ENCODE results near the gene TMEM176A. TPM values are rescaled to one million over a fixed set of nuclear protein-coding genes. Genes with fewer than 3 reads are reported as not detected.

Gene TMEM176A
- total and polyA plus RNA-seq, 5 donors from 2014 or later = 0.24 TPM; not detected in 3

DNA sequence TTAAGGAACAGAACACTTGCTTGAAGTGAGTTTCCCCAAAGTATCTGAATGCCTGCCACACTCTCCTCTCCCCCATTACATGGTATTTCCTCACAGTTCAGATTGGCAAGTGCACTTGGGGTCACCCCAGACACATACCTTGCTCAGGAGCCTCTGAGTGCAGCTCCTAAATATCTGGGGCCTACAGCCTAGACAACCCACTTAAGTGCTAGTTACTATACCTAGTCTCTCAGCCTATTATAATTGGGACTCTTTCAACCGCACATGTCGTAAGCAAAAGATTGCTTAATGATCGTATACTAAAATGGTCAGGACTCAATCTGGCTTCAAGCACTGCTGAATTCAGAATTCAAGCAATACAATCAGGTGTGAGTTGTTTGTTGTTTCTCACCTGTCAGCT lies 20.3 kb upstream of the TMEM176A start:
- Histone ChIP-seq H3K4me1 (ENCODE audit: control insufficient read depth, insufficient read depth, low read length, poor library complexity, severe bottlenecking) (no peaks in the 10 kb centered on the region), H3K36me3 (ENCODE audit: control insufficient read depth, insufficient read depth, low read length) (no peaks in the 10 kb centered on the region), H3K4me3 (ENCODE audit: low read depth, low read length) (no peak overlapping the region), H3K9me3 (ENCODE audit: control insufficient read depth in 2 of 2, low read length in 2 of 2) (no peaks in the 10 kb centered on the region), H3K27me3 (ENCODE audit: control insufficient read depth, insufficient read depth, low read length) (peaks cover 5% of the 10 kb centered on the region), H3K27ac (ENCODE audit: insufficient read depth, low read length, poor library complexity, severe bottlenecking) (no peak overlapping the region)
- Mint-ChIP-seq H3K4me3 (no peak overlapping the region), H3K4me1 (peaks cover 0 to 4% (median 0%) of the 10 kb centered on the region in 4 donors), H3K9me3 (peaks cover 0 to 2% (median 0%) of the 10 kb centered on the region in 7 donors), H3K27ac (no peak overlapping the region), H3K27me3 (peaks cover 30% of the 10 kb centered on the region), H3K36me3 (no peaks in the 10 kb centered on the region)
- ATAC-seq (ENCODE audit: low read depth in 2 of 2) = no peak
- DNase-seq = no peak

DNA sequence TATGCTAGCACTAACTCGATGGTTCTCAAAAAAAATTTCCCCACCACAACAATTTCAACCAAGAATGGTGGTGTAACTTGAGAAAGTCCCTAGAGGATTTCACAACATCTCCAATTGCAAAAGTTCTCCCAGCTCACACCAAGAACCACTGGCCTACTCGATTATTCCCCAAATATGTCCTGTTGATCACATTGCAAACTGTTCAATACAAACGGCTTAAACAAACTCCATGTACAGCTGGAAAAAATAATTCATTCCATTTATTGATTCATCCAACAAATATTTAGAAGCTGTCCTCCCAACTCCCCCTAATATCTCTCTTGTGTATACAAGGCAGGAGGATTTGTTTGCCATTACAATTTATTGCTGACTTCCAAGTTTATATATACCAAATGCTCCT lies 19.5 kb upstream of the TMEM176A start:
- H3K4me1 Mint-ChIP-seq = peaks cover 0 to 4% (median 2%) of the 10 kb centered on the region in 4 donors
- no peak for ATAC-seq (ENCODE audit: low read depth in 2 of 2)
- Histone ChIP-seq H3K4me1 (ENCODE audit: control insufficient read depth, insufficient read depth, low read length, poor library complexity, severe bottlenecking) (no peaks in the 10 kb centered on the region), H3K27me3 (ENCODE audit: control insufficient read depth, insufficient read depth, low read length) (peaks cover 9% of the 10 kb centered on the region), H3K4me3 (ENCODE audit: low read depth, low read length) (no peak overlapping the region), H3K27ac (ENCODE audit: insufficient read depth, low read length, poor library complexity, severe bottlenecking) (no peak overlapping the region), H3K9me3 (ENCODE audit: control insufficient read depth in 2 of 2, low read length in 2 of 2) (no peaks in the 10 kb centered on the region), H3K36me3 (ENCODE audit: control insufficient read depth, insufficient read depth, low read length) (no peaks in the 10 kb centered on the region)
- H3K36me3 Mint-ChIP-seq = no peaks in the 10 kb centered on the region
- no peak for DNase-seq
- no peak overlapping the region for H3K27ac Mint-ChIP-seq
- H3K4me3 Mint-ChIP-seq = no peak overlapping the region
- peaks cover 38% of the 10 kb centered on the region for H3K27me3 Mint-ChIP-seq
- peaks cover 0 to 2% (median 0%) of the 10 kb centered on the region in 7 donors for H3K9me3 Mint-ChIP-seq

DNA sequence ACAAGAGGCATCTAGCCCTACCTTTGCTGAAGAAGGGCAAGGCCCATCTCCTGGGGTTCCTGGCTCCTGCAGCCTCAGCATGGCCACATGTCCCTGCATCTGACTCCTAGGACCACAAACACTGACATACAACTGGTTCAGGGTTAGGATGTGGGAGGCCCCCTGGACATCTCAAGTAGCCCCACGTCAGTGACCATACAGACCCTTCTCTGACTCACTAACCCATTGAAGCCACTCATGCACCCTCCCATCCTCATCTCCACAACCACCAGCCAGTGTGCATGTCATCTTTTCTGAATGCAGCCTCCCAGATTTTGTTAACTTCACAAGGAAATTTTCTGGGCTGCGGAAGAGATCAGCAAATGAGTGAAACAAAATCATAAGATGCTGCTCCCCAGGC lies 18.6 kb upstream of the TMEM176A start:
- Mint-ChIP-seq H3K4me1 (peaks cover 0 to 4% (median 2%) of the 10 kb centered on the region in 4 donors), H3K4me3 (no peak overlapping the region), H3K9me3 (peaks cover 0 to 2% (median 0%) of the 10 kb centered on the region in 7 donors), H3K36me3 (no peaks in the 10 kb centered on the region), H3K27ac (peak overlapping the region in 1 of 3 donors; percentile 68), H3K27me3 (peaks cover 38% of the 10 kb centered on the region)
- DNase-seq (no peak), ATAC-seq (ENCODE audit: low read depth in 2 of 2) (no peak)
- Histone ChIP-seq H3K27ac (ENCODE audit: insufficient read depth, low read length, poor library complexity, severe bottlenecking) (no peak overlapping the region), H3K4me1 (ENCODE audit: control insufficient read depth, insufficient read depth, low read length, poor library complexity, severe bottlenecking) (no peaks in the 10 kb centered on the region), H3K9me3 (ENCODE audit: control insufficient read depth in 2 of 2, low read length in 2 of 2) (no peaks in the 10 kb centered on the region), H3K27me3 (ENCODE audit: control insufficient read depth, insufficient read depth, low read length) (peaks cover 9% of the 10 kb centered on the region), H3K36me3 (ENCODE audit: control insufficient read depth, insufficient read depth, low read length) (no peaks in the 10 kb centered on the region), H3K4me3 (ENCODE audit: low read depth, low read length) (no peak overlapping the region)

DNA sequence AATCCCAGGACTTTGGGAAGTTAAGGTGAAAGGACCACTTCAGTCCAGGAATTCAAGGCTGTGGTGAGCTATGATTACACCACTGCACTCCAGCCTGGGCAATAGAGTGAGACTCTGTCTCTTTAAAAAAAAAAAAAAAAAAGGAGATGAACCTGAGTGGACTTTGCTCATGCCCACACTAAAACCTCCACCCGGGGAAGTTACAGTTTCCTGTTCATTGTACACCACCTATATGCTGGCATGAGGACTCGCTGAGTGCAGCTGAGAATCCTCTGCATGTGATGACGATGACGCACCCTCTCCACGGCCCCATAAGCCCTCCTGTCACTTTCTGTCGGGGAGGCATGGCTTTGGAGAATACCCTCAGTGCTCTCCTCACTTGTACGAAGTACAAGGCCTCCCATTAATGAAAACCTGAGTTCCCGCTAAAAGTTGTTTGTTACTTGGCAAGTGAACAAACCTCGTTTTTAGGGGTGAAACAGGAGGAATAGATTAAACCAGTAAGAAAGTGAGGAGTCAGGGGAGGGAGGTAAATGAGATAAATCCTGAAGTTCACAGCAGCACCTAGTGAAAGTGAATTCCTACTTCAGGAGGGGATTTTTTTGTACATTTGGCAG lies 16.3 kb upstream of the TMEM176A start:
- Mint-ChIP-seq H3K27ac (no peak overlapping the region), H3K4me3 (no peak overlapping the region), H3K9me3 (no peaks in the 10 kb centered on the region), H3K27me3 (peaks cover 38% of the 10 kb centered on the region), H3K36me3 (no peaks in the 10 kb centered on the region), H3K4me1 (peaks cover 0 to 4% (median 0%) of the 10 kb centered on the region in 4 donors)
- no peak overlapping the region for H3K4me3 ChIP-seq (ENCODE audit: low read depth, low read length)
- H3K27ac ChIP-seq (ENCODE audit: insufficient read depth, low read length, poor library complexity, severe bottlenecking) = no peak overlapping the region
- H3K27me3 ChIP-seq (ENCODE audit: control insufficient read depth, insufficient read depth, low read length) = peaks cover 4% of the 10 kb centered on the region
- H3K36me3 ChIP-seq (ENCODE audit: control insufficient read depth, insufficient read depth, low read length) = no peaks in the 10 kb centered on the region
- ATAC-seq (ENCODE audit: low read depth in 2 of 2) (no peak), DNase-seq (no peak)
- no peaks in the 10 kb centered on the region for H3K9me3 ChIP-seq (ENCODE audit: control insufficient read depth in 2 of 2, low read length in 2 of 2)
- H3K4me1 ChIP-seq (ENCODE audit: control insufficient read depth, insufficient read depth, low read length, poor library complexity, severe bottlenecking) = no peaks in the 10 kb centered on the region

DNA sequence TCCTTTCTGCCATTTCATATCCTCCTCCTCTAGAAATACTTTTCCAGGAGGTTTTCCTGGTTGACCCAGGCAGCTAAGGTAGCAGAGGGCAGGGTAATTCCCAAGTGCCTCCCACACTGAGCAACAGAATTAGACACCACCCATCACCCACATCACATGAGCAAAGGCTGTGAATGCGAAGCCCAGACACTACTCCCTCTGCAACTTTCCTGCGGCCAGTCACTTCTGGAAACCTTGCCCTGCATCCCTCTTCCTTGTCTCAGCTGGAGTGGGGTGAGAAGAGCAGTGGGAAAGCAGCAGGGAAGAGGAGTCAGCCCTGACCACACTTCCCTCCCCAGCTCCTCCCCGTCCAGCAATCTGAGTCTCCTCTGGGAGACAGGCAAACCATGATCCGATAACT lies 15.6 kb upstream of the TMEM176A start:
- no peaks in the 10 kb centered on the region for H3K36me3 ChIP-seq (ENCODE audit: control insufficient read depth, insufficient read depth, low read length)
- no peak overlapping the region for H3K27ac Mint-ChIP-seq
- peaks cover 0 to 4% (median 0%) of the 10 kb centered on the region in 4 donors for H3K4me1 Mint-ChIP-seq
- peaks cover 41% of the 10 kb centered on the region for H3K27me3 Mint-ChIP-seq
- peaks cover 4% of the 10 kb centered on the region for H3K27me3 ChIP-seq (ENCODE audit: control insufficient read depth, insufficient read depth, low read length)
- no peak overlapping the region for H3K27ac ChIP-seq (ENCODE audit: insufficient read depth, low read length, poor library complexity, severe bottlenecking)
- no peaks in the 10 kb centered on the region for H3K4me1 ChIP-seq (ENCODE audit: control insufficient read depth, insufficient read depth, low read length, poor library complexity, severe bottlenecking)
- H3K9me3 Mint-ChIP-seq = no peaks in the 10 kb centered on the region
- DNase-seq = no peak
- ATAC-seq (ENCODE audit: low read depth in 2 of 2) = no peak
- H3K9me3 ChIP-seq (ENCODE audit: control insufficient read depth in 2 of 2, low read length in 2 of 2) = no peaks in the 10 kb centered on the region
- no peak overlapping the region for H3K4me3 Mint-ChIP-seq
- no peaks in the 10 kb centered on the region for H3K36me3 Mint-ChIP-seq
- no peak overlapping the region for H3K4me3 ChIP-seq (ENCODE audit: low read depth, low read length)

DNA sequence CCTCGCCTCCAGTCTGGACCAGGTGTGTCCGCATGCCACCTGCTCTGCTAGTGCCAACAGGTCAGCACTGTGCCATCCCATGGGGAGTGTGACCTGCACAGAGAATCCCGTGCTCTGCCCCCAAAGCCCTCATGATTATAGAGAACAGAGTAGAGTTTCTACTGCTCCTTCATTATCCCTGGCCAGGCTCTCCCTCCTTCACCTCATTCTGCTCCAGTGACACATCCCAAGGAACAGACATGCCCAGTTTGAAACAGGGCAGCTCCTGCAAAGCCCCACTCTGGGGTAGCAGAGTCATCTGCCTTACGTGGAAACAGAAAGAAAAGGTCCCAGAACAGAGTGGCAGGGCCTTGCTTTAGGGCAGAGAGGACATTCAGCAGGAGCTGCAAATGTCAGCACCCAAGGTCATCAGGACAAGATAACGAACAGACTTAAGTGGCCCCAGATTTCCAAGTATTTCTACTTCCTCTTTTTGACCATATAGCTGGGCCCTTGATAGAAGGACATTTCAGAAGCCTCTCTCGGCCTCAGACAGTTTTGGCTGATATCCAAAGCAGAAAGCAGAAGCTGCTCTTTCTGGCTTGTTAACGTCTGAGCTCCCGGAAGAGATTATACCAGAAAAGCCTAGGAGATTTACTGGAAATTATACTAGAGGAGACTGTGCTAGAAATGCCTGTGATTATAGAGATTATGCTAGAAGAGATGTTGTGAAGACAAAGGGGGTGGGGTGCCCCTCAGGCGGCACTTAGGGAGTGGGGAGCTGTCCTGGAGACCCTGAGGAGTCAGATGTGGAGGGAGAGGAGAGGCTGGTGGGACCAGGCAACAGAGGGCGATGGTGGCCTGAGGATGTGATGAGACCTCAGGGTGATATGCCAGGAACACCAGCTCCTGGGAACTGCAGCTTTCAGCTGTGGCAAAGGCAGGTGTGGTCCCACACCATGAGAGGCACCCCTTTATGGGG lies 13.0 kb upstream of the TMEM176A start:
- no peaks in the 10 kb centered on the region for H3K9me3 ChIP-seq (ENCODE audit: control insufficient read depth in 2 of 2, low read length in 2 of 2)
- H3K27me3 ChIP-seq (ENCODE audit: control insufficient read depth, insufficient read depth, low read length) = peaks cover 4% of the 10 kb centered on the region
- H3K27ac ChIP-seq (ENCODE audit: insufficient read depth, low read length, poor library complexity, severe bottlenecking) = no peak overlapping the region
- no peak overlapping the region for H3K4me3 ChIP-seq (ENCODE audit: low read depth, low read length)
- no peaks in the 10 kb centered on the region for H3K36me3 ChIP-seq (ENCODE audit: control insufficient read depth, insufficient read depth, low read length)
- Mint-ChIP-seq H3K4me3 (no peak overlapping the region), H3K36me3 (no peaks in the 10 kb centered on the region), H3K9me3 (no peaks in the 10 kb centered on the region), H3K4me1 (peaks cover 0 to 4% (median 0%) of the 10 kb centered on the region in 4 donors), H3K27me3 (peaks cover 40% of the 10 kb centered on the region), H3K27ac (peak overlapping the region in 1 of 3 donors; percentile 40)
- ATAC-seq (ENCODE audit: low read depth in 2 of 2) (peak in 1 of 2 donors; percentile 35), DNase-seq (no peak)
- no peaks in the 10 kb centered on the region for H3K4me1 ChIP-seq (ENCODE audit: control insufficient read depth, insufficient read depth, low read length, poor library complexity, severe bottlenecking)

DNA sequence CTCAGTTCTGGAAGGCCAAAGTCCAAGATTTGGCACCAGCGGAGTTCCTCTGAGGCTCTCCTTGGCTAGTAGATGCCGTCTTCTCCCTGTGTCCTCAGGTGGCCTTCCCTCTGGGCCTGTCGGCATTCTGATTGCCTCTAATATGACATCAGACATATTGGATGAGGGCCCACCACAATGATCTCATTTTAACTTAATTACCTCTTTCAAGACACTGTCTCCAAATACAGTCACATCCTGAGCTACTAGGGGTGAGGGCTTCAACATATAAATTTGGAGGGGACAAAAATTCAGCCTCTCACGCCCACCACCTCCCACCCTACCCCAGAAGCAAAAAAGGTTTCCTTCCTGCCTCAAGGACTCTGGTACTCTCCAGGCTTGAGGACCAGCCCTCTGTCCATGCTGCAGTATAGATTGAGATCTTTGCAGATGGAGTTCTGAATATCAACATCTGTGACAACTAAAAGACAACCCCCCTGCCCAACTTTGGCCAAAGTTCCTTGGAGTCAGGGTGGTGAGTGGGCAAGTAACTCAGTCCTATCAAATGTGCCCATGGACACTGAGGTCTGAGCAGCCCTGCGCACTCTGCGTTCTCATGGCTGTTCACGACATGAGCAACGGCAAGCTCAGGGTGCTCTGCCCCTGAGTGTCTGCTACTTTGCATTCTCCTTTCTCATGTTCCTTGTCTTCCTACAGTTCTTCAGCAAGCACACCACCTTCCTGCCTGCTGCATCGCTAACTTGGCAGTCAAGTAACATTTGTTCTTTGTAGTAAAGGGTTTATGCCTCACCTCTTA lies 11.9 kb upstream of the TMEM176A start:
- H3K27ac Mint-ChIP-seq = no peak overlapping the region
- Histone ChIP-seq H3K9me3 (ENCODE audit: control insufficient read depth in 2 of 2, low read length in 2 of 2) (no peaks in the 10 kb centered on the region), H3K27ac (ENCODE audit: insufficient read depth, low read length, poor library complexity, severe bottlenecking) (no peak overlapping the region), H3K27me3 (ENCODE audit: control insufficient read depth, insufficient read depth, low read length) (peaks cover 4% of the 10 kb centered on the region), H3K4me3 (ENCODE audit: low read depth, low read length) (no peak overlapping the region), H3K4me1 (ENCODE audit: control insufficient read depth, insufficient read depth, low read length, poor library complexity, severe bottlenecking) (no peaks in the 10 kb centered on the region), H3K36me3 (ENCODE audit: control insufficient read depth, insufficient read depth, low read length) (no peaks in the 10 kb centered on the region)
- no peak for DNase-seq
- H3K9me3 Mint-ChIP-seq = no peaks in the 10 kb centered on the region
- ATAC-seq (ENCODE audit: low read depth in 2 of 2) = no peak
- H3K4me1 Mint-ChIP-seq = peaks cover 0 to 4% (median 0%) of the 10 kb centered on the region in 4 donors
- peaks cover 40% of the 10 kb centered on the region for H3K27me3 Mint-ChIP-seq
- no peak overlapping the region for H3K4me3 Mint-ChIP-seq
- H3K36me3 Mint-ChIP-seq = no peaks in the 10 kb centered on the region

All from CD4-positive, CD25-positive, alpha-beta regulatory T cell (primary cell).